Endothelial cell of umbilical vein (primary cell): ENCODE data around the gene MXD4. TPM values are rescaled to one million over a fixed set of nuclear protein-coding genes. Genes with fewer than 3 reads are reported as not detected.

Source experiments
- BruUV-seq: library from RNA; stranded (reverse); fragments of 400-500 nt; replicated peaks from 2 replicates; lab custom pipeline; 2021; lab: Mats Ljungman, UMichigan
- CTCF ChIA-PET: fragments of 300-600, 350-600 bp; sonication (Branson Sonifier 250); formaldehyde crosslinking; loops from one replicate; lab custom pipeline; 2021; ENCODE audit warnings: antibody characterized with exemption, inconsistent platforms; lab: Charles Lee
- POLR2A ChIA-PET: fragments of 300-600, 350-600 bp; sonication (Branson Sonifier 250); formaldehyde crosslinking; loops from one replicate; lab custom pipeline; 2021; ENCODE audit warnings: antibody characterized with exemption, inconsistent platforms; lab: Charles Lee
- DNase-seq: peaks from one replicate; pipeline ENCODE4 v3.0.0-alpha.2; 2011; ENCODE audit warnings: low read depth, low spot score
- FAIRE-seq: peaks from 2 replicates; lab custom pipeline; 2011; peaks lifted over from hg19 to GRCh38; lab: Jason Lieb, UNC
- H2AFZ ChIP-seq: 2 replicates; pipeline ENCODE4 v1.6.0; 2012; ENCODE audit warnings: low read depth, low read length, control low read depth, inconsistent platforms
- H3K27ac ChIP-seq: 2 replicates; pipeline ENCODE4 v1.5.1; 2011; ENCODE audit warnings: low read depth, mild to moderate bottlenecking, control low read depth, low read length, moderate library complexity; ENCODE audit not compliant: insufficient read depth
- H3K27me3 ChIP-seq, 2 experiments: 2 replicates each; pipeline versions ENCODE4 v1.6.0 to v1.6.1; 2011; ENCODE audit warnings: low read length in 2 of 2, mixed read lengths in 1 of 2; ENCODE audit not compliant: control insufficient read depth in 2 of 2, insufficient read depth in 2 of 2
- H3K36me3 ChIP-seq, 2 experiments: 2 replicates in 1 of 2; 3 replicates in 1 of 2; pipeline ENCODE4 v1.5.1; 2011; ENCODE audit warnings: low read length in 2 of 2, mild to moderate bottlenecking in 1 of 2, moderate library complexity in 1 of 2; ENCODE audit not compliant: control insufficient read depth in 2 of 2, insufficient read depth in 2 of 2; ENCODE audit errors: extremely low read depth in 1 of 2
- H3K4me1 ChIP-seq: 3 replicates; pipeline ENCODE4 v1.5.1; 2011; ENCODE audit warnings: mild to moderate bottlenecking, low read length; ENCODE audit not compliant: control insufficient read depth, insufficient read depth; ENCODE audit errors: extremely low read depth
- H3K4me2 ChIP-seq: 2 replicates; pipeline ENCODE4 v1.6.1; 2011; ENCODE audit warnings: low read length, control low read depth, mixed read lengths; ENCODE audit not compliant: insufficient read depth
- H3K4me3 ChIP-seq, 3 experiments: fragments of 200-600 bp in 1 of 3; sonication (generic), shearing (Covaris generic) in 1 of 3; replicated peaks in 1 of 3; 2 replicates each; pipeline ENCODE4 v1.5.1; 2011 to 2016; ENCODE audit warnings: control low read depth in 3 of 3, low read length in 3 of 3, mild to moderate bottlenecking in 2 of 3, inconsistent platforms in 1 of 3, low read depth in 1 of 3, moderate library complexity in 1 of 3; ENCODE audit not compliant: insufficient read depth in 1 of 3
- H3K79me2 ChIP-seq: 2 replicates; pipeline ENCODE4 v1.6.0; 2012; ENCODE audit warnings: low read length, inconsistent platforms; ENCODE audit not compliant: control insufficient read depth, insufficient read depth
- H3K9ac ChIP-seq: replicated peaks from 2 replicates; pipeline ENCODE3; 2011; ENCODE audit warnings: low read length, control low read depth; ENCODE audit not compliant: insufficient read depth; ENCODE audit errors: extremely low read depth
- H3K9me1 ChIP-seq: replicated peaks from 3 replicates; pipeline ENCODE4 v1.6.0; 2011; ENCODE audit warnings: mild to moderate bottlenecking, low read length; ENCODE audit not compliant: control insufficient read depth, insufficient read depth; ENCODE audit errors: extremely low read depth
- H3K9me3 ChIP-seq: replicated peaks from 2 replicates; pipeline ENCODE4 v1.5.1; 2012; ENCODE audit warnings: low read length, inconsistent platforms; ENCODE audit not compliant: control insufficient read depth, insufficient read depth
- H4K20me1 ChIP-seq: replicated peaks from 2 replicates; pipeline ENCODE3; 2011; ENCODE audit warnings: mild to moderate bottlenecking, low read length; ENCODE audit not compliant: control insufficient read depth, insufficient read depth; ENCODE audit errors: extremely low read depth
- CTCF ChIP-seq, 2 donors: IDR thresholded peaks; 1 replicate in 1 of 2; 2 replicates in 1 of 2; pipeline ENCODE4 v1.5.1; 2011; ENCODE audit warnings: low read length in 2 of 2, mild to moderate bottlenecking in 2 of 2, moderate library complexity in 2 of 2, control low read depth in 1 of 2, inconsistent platforms in 1 of 2, low read depth in 1 of 2; ENCODE audit not compliant: insufficient read depth in 1 of 2; ENCODE audit errors: extremely low read depth in 1 of 2
- EZH2 ChIP-seq: IDR thresholded peaks from 2 replicates; pipeline ENCODE4 v1.6.1; 2012; ENCODE audit warnings: borderline replicate concordance, low read depth, mild to moderate bottlenecking, moderate library complexity, low read length, inconsistent platforms; ENCODE audit not compliant: severe bottlenecking
- FOS ChIP-seq: IDR thresholded peaks from 2 replicates; pipeline ENCODE4 v1.6.1; 2011; ENCODE audit warnings: mild to moderate bottlenecking, low read length, moderate library complexity, borderline replicate concordance; ENCODE audit not compliant: insufficient read depth
- GATA2 ChIP-seq: IDR thresholded peaks from 2 replicates; pipeline ENCODE4 v1.7.0; 2011; ENCODE audit warnings: low read depth, mild to moderate bottlenecking, moderate library complexity, mixed read lengths, low read length; ENCODE audit not compliant: insufficient read length, insufficient read depth
- JUN ChIP-seq: IDR thresholded peaks from 2 replicates; pipeline ENCODE4 v1.6.1; 2011; ENCODE audit warnings: borderline replicate concordance, low read depth; ENCODE audit not compliant: insufficient read length, insufficient read depth
- MAX ChIP-seq: IDR thresholded peaks from 2 replicates; pipeline ENCODE4 v1.6.1; 2011; ENCODE audit not compliant: insufficient read depth, insufficient read length
- MYC ChIP-seq: IDR thresholded peaks from one replicate; pipeline ENCODE4 v1.6.1; 2011; ENCODE audit warnings: mild to moderate bottlenecking, low read depth, low read length
- POLR2A ChIP-seq: IDR thresholded peaks from 2 replicates; pipeline ENCODE4 v1.6.1; 2012; ENCODE audit warnings: low read depth, mild to moderate bottlenecking, control low read depth, low read length
- POLR2AphosphoS5 ChIP-seq: IDR thresholded peaks from 2 replicates; pipeline ENCODE4 v1.6.1; 2012; ENCODE audit warnings: low read depth, mild to moderate bottlenecking, control low read depth, low read length, moderate library complexity; ENCODE audit not compliant: insufficient read depth
- dilution Hi-C: fragments of 300-500 bp; cut with MboI; formaldehyde crosslinking; loops from one replicate; pipeline ENCODE4 v1.15.0; 2019; ENCODE audit warnings: low sequenced_read_pairs; ENCODE audit not compliant: extremely low pct_ligation_motif_present
- intact Hi-C: fragments of 100-400 bp; cut with micrococcal nuclease; formaldehyde crosslinking; loops from one replicate; pipeline ENCODE4 v1.10.0; 2022
- polyA plus RNA-seq, 4 experiments: library from polyadenylated mRNA; depleted of rRNA in 3 of 4; stranded (reverse) in 3 of 4; unstranded in 1 of 4; fragments of >200 nt; gene quantifications; 2 replicates each; pipeline versions ENCODE4 v1.2.1 to v1.2.3, GENCODE V29; 2011 to 2012; ENCODE audit warnings: missing spikeins in 1 of 4
- total RNA-seq: library from RNA; stranded (reverse); gene quantifications from 2 replicates; pipeline ENCODE4 v1.2.3, GENCODE V29; 2021

The MXD4 gene
- total and polyA plus RNA-seq, 2 donors (not counting 3 experiments of a cell fraction or from before 2014, with no cell fraction given): 62.7 to 74.1 TPM

- Histone ChIP-seq H3K4me3 (no peak overlapping the region), H3K9ac (no peak overlapping the region), H2AFZ (no peak overlapping the region), H3K9me3 (no peaks in the 10 kb centered on the region), H3K4me1 (peaks cover 14% of the 10 kb centered on the region), H3K9me1 (no peaks in the 10 kb centered on the region), H3K4me2 (no peak overlapping the region), H3K36me3 (peaks cover 2 to 43% of the 10 kb centered on the region in 2 experiments), H3K27me3 (no peaks in the 10 kb centered on the region), H4K20me1 (no peaks in the 10 kb centered on the region), H3K27ac (no peak overlapping the region), H3K79me2 (no peaks in the 10 kb centered on the region)
- intact Hi-C loops: no loop called here
- TF ChIP-seq MYC: no peak
- no peak for TF ChIP-seq MAX
- TF ChIP-seq CTCF (IDR thresholded peaks at IDR 0.05; ENCODE audit: extremely low read depth in 1 of 2, insufficient read depth in 1 of 2, low read depth in 1 of 2, low read length in 2 of 2): no peak
- no peak for TF ChIP-seq GATA2
- no peak for TF ChIP-seq POLR2A
- TF ChIP-seq EZH2: no peak
- TF ChIP-seq JUN: no peak
- TF ChIP-seq FOS: no peak
- no peak for TF ChIP-seq POLR2AphosphoS5
- BruUV-seq: no TSS peak
- CTCF ChIA-PET: no interaction called here
- POLR2A ChIA-PET: no interaction called here
- dilution Hi-C loops: no loop called here
- no peak for FAIRE-seq
- no peak for DNase-seq
These were observed 9.3 kb downstream of the MXD4 start for GRCh38 chr4:2252530-2253091.
